ENCODE results near the gene PRPH.

DNA sequence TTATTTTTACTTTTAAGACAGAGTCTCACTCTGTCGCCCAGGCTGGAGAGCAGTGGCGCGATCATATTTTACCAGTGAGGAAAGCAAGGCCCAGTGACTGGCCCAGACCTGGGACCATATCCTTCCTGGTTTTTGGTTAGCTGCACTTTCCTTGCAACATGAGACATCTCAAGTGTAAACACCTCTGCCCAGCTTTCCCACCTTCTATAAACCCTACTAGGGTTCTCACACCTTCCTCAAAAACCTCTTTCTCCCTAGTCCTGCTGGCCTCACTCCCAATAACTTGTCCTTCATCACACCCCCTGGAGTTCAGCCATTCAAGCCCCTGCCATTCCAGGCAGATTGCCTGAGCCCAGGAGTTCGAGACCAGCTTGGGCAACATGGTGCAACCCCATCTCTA is 10.3 kb upstream of the PRPH start:
- no peak for TF ChIP-seq ZC3H11A (IDR thresholded peaks at IDR 0.05; ENCODE audit: low read depth, low read length)
- no peak for TF ChIP-seq RAD21 (CRISPR knock-in tag; conservative IDR thresholded peaks at IDR 0.05 in 1 of 2, IDR thresholded peaks at IDR 0.05 in 1 of 2)
- no peak for TF ChIP-seq TCF7L2 (IDR thresholded peaks at IDR 0.05; ENCODE audit: low read depth, low read length)
- no peak for TF ChIP-seq SIX5 (IDR thresholded peaks at IDR 0.05; ENCODE audit: borderline replicate concordance in 1 of 2, insufficient read depth in 1 of 2, low read depth in 1 of 2, low read length in 2 of 2)

All from K562 (cell line).